GM12878 (cell line): ENCODE results near the gene FAM227A. TPM values are rescaled to one million over a fixed set of nuclear protein-coding genes. Genes with fewer than 3 reads are reported as not detected.

ENCODE experiments used
- ATAC-seq: fragments of 200-7000 bp; cut with Tn5 transposase; 3 replicates; pipeline ENCODE4 v1.9.1; 2020; ENCODE audit warnings: mild to moderate bottlenecking, moderate library complexity
- BruUV-seq: library from RNA; stranded (reverse); fragments of 400-500 nt; replicated peaks from 2 replicates; lab custom pipeline; 2021; lab: Mats Ljungman, UMichigan
- CTCF ChIA-PET: fragments of 300-600 bp; sonication (Branson Sonifier 250); formaldehyde crosslinking; extraction: SDS; loops from one replicate; lab custom pipeline; 2021; ENCODE audit warnings: inconsistent platforms; lab: Yijun Ruan, JAX
- POLR2A ChIA-PET: fragments of 350-600 bp; formaldehyde crosslinking; extraction: SDS; loops from one replicate; lab custom pipeline; 2021; ENCODE audit warnings: inconsistent platforms; lab: Charles Lee
- RAD21 ChIA-PET: fragments of 300-600 bp; sonication (Branson Sonifier 250); formaldehyde crosslinking; loops from one replicate; lab custom pipeline; 2023; ENCODE audit warnings: antibody characterized with exemption; ENCODE audit not compliant: unreplicated experiment; lab: Charles Lee
- SMC1A ChIA-PET: fragments of 300-600 bp; sonication (Branson Sonifier 250); formaldehyde crosslinking; loops from one replicate; lab custom pipeline; 2023; ENCODE audit not compliant: unreplicated experiment, uncharacterized antibody; lab: Charles Lee
- DNase-seq: peaks from one replicate; pipeline ENCODE4 v3.0.0-alpha.2; 2011; ENCODE audit warnings: low read depth, low spot score
- FAIRE-seq: peaks from 3 replicates; lab custom pipeline; 2011; peaks lifted over from hg19 to GRCh38; lab: Jason Lieb, UNC
- H2AFZ ChIP-seq: 2 replicates; pipeline ENCODE4 v1.6.0; 2011; ENCODE audit warnings: low read depth, low read length, control low read depth; ENCODE audit not compliant: control insufficient read depth
- H3K27ac ChIP-seq: 2 replicates; pipeline ENCODE4 v1.5.1; 2011; ENCODE audit warnings: control low read depth; ENCODE audit not compliant: control insufficient read depth, insufficient read depth
- H3K27me3 ChIP-seq, 2 experiments: replicated peaks in 1 of 2; 2 replicates each; pipeline versions ENCODE4 v1.6.0 to v1.6.1; 2011; ENCODE audit warnings: low read length in 1 of 2; ENCODE audit not compliant: control insufficient read depth in 2 of 2, insufficient read depth in 2 of 2
- H3K36me3 ChIP-seq, 2 experiments: 2 replicates each; pipeline ENCODE4 v1.5.1; 2011; ENCODE audit warnings: low read length in 1 of 2; ENCODE audit not compliant: control insufficient read depth in 2 of 2, insufficient read depth in 2 of 2
- H3K4me1 ChIP-seq: 2 replicates; pipeline ENCODE4 v1.6.1; 2011; ENCODE audit warnings: mild to moderate bottlenecking, low read length, moderate library complexity, mixed read lengths; ENCODE audit not compliant: control insufficient read depth, insufficient read depth
- H3K4me2 ChIP-seq: 2 replicates; pipeline ENCODE4 v1.6.0; 2011; ENCODE audit warnings: control low read depth; ENCODE audit not compliant: control insufficient read depth, insufficient read depth
- H3K4me3 ChIP-seq: fragments of 200-600 bp; sonication (generic); 2 replicates; pipeline ENCODE4 v1.5.1; 2016
- H3K79me2 ChIP-seq: 2 replicates; pipeline ENCODE4 v1.6.0; 2011; ENCODE audit warnings: low read length; ENCODE audit not compliant: control insufficient read depth, insufficient read depth
- H3K9ac ChIP-seq: 2 replicates; pipeline ENCODE4 v1.8.0; 2011; ENCODE audit warnings: low read length, control low read depth, mixed read lengths; ENCODE audit not compliant: control insufficient read depth, insufficient read depth
- H3K9me3 ChIP-seq: replicated peaks from 3 replicates; pipeline ENCODE4 v1.5.1; 2011; ENCODE audit warnings: mild to moderate bottlenecking, low read length; ENCODE audit not compliant: control insufficient read depth, insufficient read depth
- H4K20me1 ChIP-seq: 2 replicates; pipeline ENCODE4 v1.6.0; 2011; ENCODE audit not compliant: control insufficient read depth, insufficient read depth
- CBFB ChIP-seq: IDR thresholded peaks from 2 replicates; pipeline ENCODE4 v1.6.1; 2016; ENCODE audit warnings: antibody characterized with exemption, low read depth
- FOXM1 ChIP-seq: IDR thresholded peaks from 2 replicates; pipeline ENCODE4 v1.6.1; 2012; ENCODE audit warnings: low read depth, mild to moderate bottlenecking, inconsistent platforms, low read length, moderate library complexity
- HDAC6 ChIP-seq: fragments of 200-600 bp; sonication (generic); IDR thresholded peaks from one replicate; pipeline ENCODE4 v1.8.0; 2017; ENCODE audit warnings: antibody characterized with exemption; ENCODE audit not compliant: unreplicated experiment
- IRF3 ChIP-seq: fragments of 450-650 bp; IDR thresholded peaks from 2 replicates; pipeline ENCODE4 v1.6.1; 2014; ENCODE audit warnings: mild to moderate bottlenecking
- MYB ChIP-seq: fragments of 150-350 bp; IDR thresholded peaks from 2 replicates; pipeline ENCODE4 v1.6.1; 2014; ENCODE audit warnings: mild to moderate bottlenecking, low read depth, low read length, borderline replicate concordance
- NKRF ChIP-seq: fragments of 450-650 bp; conservative IDR thresholded peaks from 2 replicates; pipeline ENCODE4 v1.6.1; 2017; ENCODE audit warnings: mild to moderate bottlenecking, moderate library complexity
- WGBS: methylation state at CpG from one replicate; pipeline ENCODE4 v1.1.6; 2016; ENCODE audit warnings: low lambda C conversion rate; ENCODE audit not compliant: insufficient replicate concordance, insufficient coverage; ENCODE audit errors: missing lambda C conversion rate; 5-methylcytosine and 5-hydroxymethylcytosine counted together
- in situ Hi-C: fragments of 300-500 bp; cut with MboI; formaldehyde crosslinking; loops from 9 replicates; pipeline ENCODE4 v1.14.3; 2018; ENCODE audit warnings: mixed read lengths
- intact Hi-C: fragments of 100-400 bp; cut with micrococcal nuclease; formaldehyde crosslinking; loops from one replicate; pipeline ENCODE4 v1.14.2; 2022; ENCODE audit not compliant: unreplicated experiment
- polyA plus RNA-seq, 11 experiments: library from polyadenylated mRNA; depleted of rRNA in 4 of 11; unstranded in 6 of 11; stranded (reverse) in 5 of 11; fragments of >200 nt; fragmentation: Nextera tagmentation in 4 of 11; fragmentation: Illumina TruSeq in 1 of 11; extraction: Ambion mirVana in 4 of 11; extraction: Trizol in 1 of 11; gene quantifications; 1 replicate in 1 of 11; 2 replicates in 10 of 11; pipeline versions ENCODE4 v1.2.1 to v1.2.3, GENCODE V29; 2011 to 2016; ENCODE audit warnings: inconsistent platforms in 2 of 11, missing spikeins in 2 of 11, low read depth in 1 of 11
- total RNA-seq, 4 experiments: library from RNA; depleted of rRNA in 3 of 4; stranded (reverse); fragments of >200 nt in 3 of 4; fragmentation: Illumina TruSeq in 1 of 4; extraction: Trizol in 1 of 4; gene quantifications; 2 replicates each; pipeline versions ENCODE4 v1.2.1 to v1.2.3, GENCODE V29; 2013 to 2021

FAM227A gene
- total and polyA plus RNA-seq, 10 of the 15 experiments (the other 5 are each of a cell fraction or from before 2014, with no cell fraction given): 0.02 to 0.59 (median 0.25) TPM

DNA sequence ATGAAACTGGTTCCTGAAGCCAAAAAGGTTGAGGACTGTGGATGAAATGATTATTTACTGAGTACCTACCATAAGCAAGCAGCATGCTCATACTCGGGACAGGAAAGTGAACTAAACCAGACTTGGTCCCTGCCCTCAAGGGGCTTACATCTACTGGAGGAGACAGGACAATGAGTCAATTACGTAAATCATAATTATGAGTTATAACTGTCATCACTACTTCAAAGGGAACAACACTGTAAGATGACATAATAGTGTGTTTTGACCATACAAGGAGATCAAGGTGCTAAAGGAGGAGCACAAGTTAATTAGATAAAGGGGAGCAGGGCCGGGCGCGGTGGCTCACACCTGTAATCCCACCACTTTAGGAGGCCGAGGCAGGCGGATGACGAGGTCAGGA is 2.5 kb downstream of the FAM227A start:
- CTCF ChIA-PET: no interaction called here
- ATAC-seq: no peak
- BruUV-seq: no TSS peak

More for the DNA sequence above, 2.5 kb downstream of the FAM227A start:
- intact Hi-C loops: no loop called here
- Histone ChIP-seq H3K27me3 (no peaks in the 10 kb centered on the region), H3K9me3 (no peaks in the 10 kb centered on the region), H3K9ac (no peak overlapping the region), H2AFZ (no peak overlapping the region), H3K36me3 (no peaks in the 10 kb centered on the region)
- WGBS: 85% methylated on average over 8 of the region's 8 CpGs
- in situ Hi-C loops: no loop called here
- POLR2A ChIA-PET: no interaction called here
- no peak for TF ChIP-seq FOXM1
- no peak for TF ChIP-seq NKRF
- TF ChIP-seq MYB: no peak
- no peak for TF ChIP-seq CBFB
- no peak for TF ChIP-seq HDAC6
- no peak for TF ChIP-seq IRF3
- TF ChIP-seq, all 136 proteins: peak for 0
- ChIA-PET RAD21 (no interaction called here), SMC1A (no interaction called here)
- H3K79me2 ChIP-seq: peaks cover 11% of the 10 kb centered on the region
- no peaks in the 10 kb centered on the region for H4K20me1 ChIP-seq
- no peak for DNase-seq
- no peak overlapping the region for H3K4me2 ChIP-seq
- no peak overlapping the region for H3K27ac ChIP-seq
- H3K4me1 ChIP-seq: peaks cover 5% of the 10 kb centered on the region
- no peak overlapping the region for H3K4me3 ChIP-seq
- no peak for FAIRE-seq
